GM21619 (cell line): Measurements from ENCODE around the gene SNRPB.
"Not testable (repeated sequence)": the region's sequence is repeated elsewhere in the genome, so short reads cannot be mapped to it uniquely, and the experiment has no call there.

Experiments used
- ATAC-seq: cut with Tn5 transposase; IDR thresholded peaks from one replicate; pipeline ENCODE4 v1.9.1; 2021; ENCODE audit not compliant: unreplicated experiment

SNRPB gene

GRCh38 chr20:2470423-2471193, at the start of gene SNRPB:
TSS of gene SNRPB (minus strand) at chr20:2470789. CDS start at chr20:2470690, 99 bp downstream.
- peak; percentile 96 for ATAC-seq

GRCh38 chr20:2519115-2519809, 48.7 kb upstream of the SNRPB start:
- ATAC-seq, result no peak

GRCh38 chr20:2518558-2518957, 48.0 kb upstream of the SNRPB start:
- no peak for ATAC-seq

- ATAC-seq, result no peak
These were observed 47.5 kb upstream of the SNRPB start for GRCh38 chr20:2518096-2518495.

GRCh38 chr20:2516399-2516798, 45.8 kb upstream of the SNRPB start:
- no peak for ATAC-seq

- no peak for ATAC-seq
These were observed 44.6 kb upstream of the SNRPB start for GRCh38 chr20:2515203-2515602.

GRCh38 chr20:2509794-2510193, 39.2 kb upstream of the SNRPB start:
- ATAC-seq, result no peak

- no peak for ATAC-seq
These were observed 38.8 kb upstream of the SNRPB start for GRCh38 chr20:2509468-2509781.

- ATAC-seq, result peak; percentile 95
These were observed 38.3 kb upstream of the SNRPB start, which contains the start of gene ZNF343 for GRCh38 chr20:2508631-2509467. TSS of gene ZNF343 (minus strand) at chr20:2508915. CDS start at chr20:2493895, 15,020 bp downstream.

- ATAC-seq, result no peak
These were observed 37.5 kb upstream of the SNRPB start for GRCh38 chr20:2507875-2508630.

GRCh38 chr20:2507464-2507863, 36.9 kb upstream of the SNRPB start:
- ATAC-seq, result no peak

GRCh38 chr20:2506426-2506825, 35.8 kb upstream of the SNRPB start:
- ATAC-seq, result not testable (repeated sequence)

- not testable (repeated sequence) for ATAC-seq
These were observed 34.2 kb upstream of the SNRPB start for GRCh38 chr20:2504803-2505202.

- not testable (repeated sequence) for ATAC-seq
These were observed 32.3 kb upstream of the SNRPB start for GRCh38 chr20:2502808-2503384.

GRCh38 chr20:2485661-2486060, 15.1 kb upstream of the SNRPB start:
- ATAC-seq, result no peak

GRCh38 chr20:2485080-2485479, 14.5 kb upstream of the SNRPB start:
- ATAC-seq, result no peak

- ATAC-seq, result no peak
These were observed 12.9 kb upstream of the SNRPB start for GRCh38 chr20:2483504-2483903.

- no peak for ATAC-seq
These were observed 9.8 kb upstream of the SNRPB start for GRCh38 chr20:2480381-2480780.

GRCh38 chr20:2476742-2477615, 6.4 kb upstream of the SNRPB start:
- ATAC-seq, result no peak
